Endothelial cell of umbilical vein (primary cell): Measurements from ENCODE around the gene ZNF768. TPM values are rescaled to one million over a fixed set of nuclear protein-coding genes. Genes with fewer than 3 reads are reported as not detected.
A peak's percentile ranks its signal among the peaks of the same experiment; 100 is the strongest.

Experiments used
- BruUV-seq: library from RNA; stranded (reverse); fragments of 400-500 nt; replicated peaks from 2 replicates; lab custom pipeline; 2021; lab: Mats Ljungman, UMichigan
- CTCF ChIA-PET: fragments of 300-600, 350-600 bp; sonication (Branson Sonifier 250); formaldehyde crosslinking; loops from one replicate; lab custom pipeline; 2021; ENCODE audit warnings: antibody characterized with exemption, inconsistent platforms; lab: Charles Lee
- POLR2A ChIA-PET: fragments of 300-600, 350-600 bp; sonication (Branson Sonifier 250); formaldehyde crosslinking; loops from one replicate; lab custom pipeline; 2021; ENCODE audit warnings: antibody characterized with exemption, inconsistent platforms; lab: Charles Lee
- DNase-seq: peaks from one replicate; pipeline ENCODE4 v3.0.0-alpha.2; 2011; ENCODE audit warnings: low read depth, low spot score
- FAIRE-seq: peaks from 2 replicates; lab custom pipeline; 2011; peaks lifted over from hg19 to GRCh38; lab: Jason Lieb, UNC
- H2AFZ ChIP-seq: 2 replicates; pipeline ENCODE4 v1.6.0; 2012; ENCODE audit warnings: low read depth, low read length, control low read depth, inconsistent platforms
- H3K27ac ChIP-seq: 2 replicates; pipeline ENCODE4 v1.5.1; 2011; ENCODE audit warnings: low read depth, mild to moderate bottlenecking, control low read depth, low read length, moderate library complexity; ENCODE audit not compliant: insufficient read depth
- H3K27me3 ChIP-seq, 2 experiments: 2 replicates each; pipeline versions ENCODE4 v1.6.0 to v1.6.1; 2011; ENCODE audit warnings: low read length in 2 of 2, mixed read lengths in 1 of 2; ENCODE audit not compliant: control insufficient read depth in 2 of 2, insufficient read depth in 2 of 2
- H3K36me3 ChIP-seq, 2 experiments: 2 replicates in 1 of 2; 3 replicates in 1 of 2; pipeline ENCODE4 v1.5.1; 2011; ENCODE audit warnings: low read length in 2 of 2, mild to moderate bottlenecking in 1 of 2, moderate library complexity in 1 of 2; ENCODE audit not compliant: control insufficient read depth in 2 of 2, insufficient read depth in 2 of 2; ENCODE audit errors: extremely low read depth in 1 of 2
- H3K4me1 ChIP-seq: 3 replicates; pipeline ENCODE4 v1.5.1; 2011; ENCODE audit warnings: mild to moderate bottlenecking, low read length; ENCODE audit not compliant: control insufficient read depth, insufficient read depth; ENCODE audit errors: extremely low read depth
- H3K4me2 ChIP-seq: 2 replicates; pipeline ENCODE4 v1.6.1; 2011; ENCODE audit warnings: low read length, control low read depth, mixed read lengths; ENCODE audit not compliant: insufficient read depth
- H3K4me3 ChIP-seq, 3 experiments: fragments of 200-600 bp in 1 of 3; sonication (generic), shearing (Covaris generic) in 1 of 3; replicated peaks in 1 of 3; 2 replicates each; pipeline ENCODE4 v1.5.1; 2011 to 2016; ENCODE audit warnings: control low read depth in 3 of 3, low read length in 3 of 3, mild to moderate bottlenecking in 2 of 3, inconsistent platforms in 1 of 3, low read depth in 1 of 3, moderate library complexity in 1 of 3; ENCODE audit not compliant: insufficient read depth in 1 of 3
- H3K79me2 ChIP-seq: 2 replicates; pipeline ENCODE4 v1.6.0; 2012; ENCODE audit warnings: low read length, inconsistent platforms; ENCODE audit not compliant: control insufficient read depth, insufficient read depth
- H3K9ac ChIP-seq: replicated peaks from 2 replicates; pipeline ENCODE3; 2011; ENCODE audit warnings: low read length, control low read depth; ENCODE audit not compliant: insufficient read depth; ENCODE audit errors: extremely low read depth
- H3K9me1 ChIP-seq: replicated peaks from 3 replicates; pipeline ENCODE4 v1.6.0; 2011; ENCODE audit warnings: mild to moderate bottlenecking, low read length; ENCODE audit not compliant: control insufficient read depth, insufficient read depth; ENCODE audit errors: extremely low read depth
- H3K9me3 ChIP-seq: replicated peaks from 2 replicates; pipeline ENCODE4 v1.5.1; 2012; ENCODE audit warnings: low read length, inconsistent platforms; ENCODE audit not compliant: control insufficient read depth, insufficient read depth
- H4K20me1 ChIP-seq: replicated peaks from 2 replicates; pipeline ENCODE3; 2011; ENCODE audit warnings: mild to moderate bottlenecking, low read length; ENCODE audit not compliant: control insufficient read depth, insufficient read depth; ENCODE audit errors: extremely low read depth
- CTCF ChIP-seq, 2 donors: IDR thresholded peaks; 1 replicate in 1 of 2; 2 replicates in 1 of 2; pipeline ENCODE4 v1.5.1; 2011; ENCODE audit warnings: low read length in 2 of 2, mild to moderate bottlenecking in 2 of 2, moderate library complexity in 2 of 2, control low read depth in 1 of 2, inconsistent platforms in 1 of 2, low read depth in 1 of 2; ENCODE audit not compliant: insufficient read depth in 1 of 2; ENCODE audit errors: extremely low read depth in 1 of 2
- EZH2 ChIP-seq: IDR thresholded peaks from 2 replicates; pipeline ENCODE4 v1.6.1; 2012; ENCODE audit warnings: borderline replicate concordance, low read depth, mild to moderate bottlenecking, moderate library complexity, low read length, inconsistent platforms; ENCODE audit not compliant: severe bottlenecking
- FOS ChIP-seq: IDR thresholded peaks from 2 replicates; pipeline ENCODE4 v1.6.1; 2011; ENCODE audit warnings: mild to moderate bottlenecking, low read length, moderate library complexity, borderline replicate concordance; ENCODE audit not compliant: insufficient read depth
- GATA2 ChIP-seq: IDR thresholded peaks from 2 replicates; pipeline ENCODE4 v1.7.0; 2011; ENCODE audit warnings: low read depth, mild to moderate bottlenecking, moderate library complexity, mixed read lengths, low read length; ENCODE audit not compliant: insufficient read length, insufficient read depth
- JUN ChIP-seq: IDR thresholded peaks from 2 replicates; pipeline ENCODE4 v1.6.1; 2011; ENCODE audit warnings: borderline replicate concordance, low read depth; ENCODE audit not compliant: insufficient read length, insufficient read depth
- MYC ChIP-seq: IDR thresholded peaks from one replicate; pipeline ENCODE4 v1.6.1; 2011; ENCODE audit warnings: mild to moderate bottlenecking, low read depth, low read length
- POLR2A ChIP-seq: IDR thresholded peaks from 2 replicates; pipeline ENCODE4 v1.6.1; 2012; ENCODE audit warnings: low read depth, mild to moderate bottlenecking, control low read depth, low read length
- POLR2AphosphoS5 ChIP-seq: IDR thresholded peaks from 2 replicates; pipeline ENCODE4 v1.6.1; 2012; ENCODE audit warnings: low read depth, mild to moderate bottlenecking, control low read depth, low read length, moderate library complexity; ENCODE audit not compliant: insufficient read depth
- dilution Hi-C: fragments of 300-500 bp; cut with MboI; formaldehyde crosslinking; loops from one replicate; pipeline ENCODE4 v1.15.0; 2019; ENCODE audit warnings: low sequenced_read_pairs; ENCODE audit not compliant: extremely low pct_ligation_motif_present
- intact Hi-C: fragments of 100-400 bp; cut with micrococcal nuclease; formaldehyde crosslinking; loops from one replicate; pipeline ENCODE4 v1.10.0; 2022
- polyA plus RNA-seq, 4 experiments: library from polyadenylated mRNA; depleted of rRNA in 3 of 4; stranded (reverse) in 3 of 4; unstranded in 1 of 4; fragments of >200 nt; gene quantifications; 2 replicates each; pipeline versions ENCODE4 v1.2.1 to v1.2.3, GENCODE V29; 2011 to 2012; ENCODE audit warnings: missing spikeins in 1 of 4
- total RNA-seq: library from RNA; stranded (reverse); gene quantifications from 2 replicates; pipeline ENCODE4 v1.2.3, GENCODE V29; 2021
- TF ChIP-seq, protein P1 (sequence below): IDR thresholded peaks from 2 replicates; pipeline ENCODE4 v1.6.1; 2011; ENCODE audit not compliant: insufficient read depth, insufficient read length

ZNF768 gene
- total and polyA plus RNA-seq, 2 donors (not counting 3 experiments of a cell fraction or from before 2014, with no cell fraction given) = 24.2 to 24.7 TPM

DNA sequence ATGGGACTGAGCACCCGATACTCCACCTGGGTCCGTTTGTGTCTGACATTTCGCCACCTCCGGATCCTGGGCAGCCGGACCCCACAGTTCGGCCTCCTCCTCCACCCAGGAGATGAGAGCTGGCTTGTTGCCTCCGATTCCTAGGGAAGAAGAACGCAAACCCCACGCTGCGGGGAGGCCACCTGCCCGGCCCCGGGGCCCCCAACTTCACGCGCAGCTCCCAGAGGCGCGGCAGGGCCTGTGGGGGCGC is 31.3 kb upstream of the ZNF768 start:
- Histone ChIP-seq H4K20me1 (no peaks in the 10 kb centered on the region), H3K36me3 (peaks cover 3 to 9% of the 10 kb centered on the region in 2 experiments), H3K27me3 (no peaks in the 10 kb centered on the region), H3K79me2 (peaks cover 23% of the 10 kb centered on the region), H3K4me1 (peaks cover 12% of the 10 kb centered on the region), H3K27ac (peak overlapping the region; percentile 83), H3K4me2 (peak overlapping the region; percentile 50), H3K4me3 (peak overlapping the region; percentile 67 to 89 (median 75)), H2AFZ (peak overlapping the region; percentile 68), H3K9me1 (no peaks in the 10 kb centered on the region), H3K9me3 (no peaks in the 10 kb centered on the region), H3K9ac (peak overlapping the region; percentile 92)
- no peak for FAIRE-seq
- POLR2A ChIA-PET = interaction anchor here (2.2 kb wide), 1 partner anchor 22 kb away, joined by 13 read pairs; the partner anchor contains the start of gene ZNF747
- no peak for DNase-seq
- BruUV-seq = no TSS peak
- TF ChIP-seq CTCF (IDR thresholded peaks at IDR 0.05; ENCODE audit: extremely low read depth in 1 of 2, insufficient read depth in 1 of 2, low read depth in 1 of 2, low read length in 2 of 2) (no peak), FOS (no peak), POLR2AphosphoS5 (no peak), MYC (no peak), JUN (no peak), POLR2A (no peak), GATA2 (no peak), EZH2 (no peak)
- TF ChIP-seq, protein P1, sequence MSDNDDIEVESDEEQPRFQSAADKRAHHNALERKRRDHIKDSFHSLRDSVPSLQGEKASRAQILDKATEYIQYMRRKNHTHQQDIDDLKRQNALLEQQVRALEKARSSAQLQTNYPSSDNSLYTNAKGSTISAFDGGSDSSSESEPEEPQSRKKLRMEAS = no peak
- intact Hi-C loops = no loop called here
- dilution Hi-C loops = no loop called here
- CTCF ChIA-PET = interaction anchor here (1.2 to 2.6 kb wide), 7 partner anchors 11 to 148 kb away, joined by 3 to 27 read pairs (median 10); partner anchors contain the start of genes DCTPP1, ZNF688 and ZNF747
